DMS 273 treated with DMSO at 0.1 percent for 48 hours (cell line): ENCODE results near the gene ZFAND3.
"Not testable (repeated sequence)": the region's sequence is repeated elsewhere in the genome, so short reads cannot be mapped to it uniquely, and the experiment has no call there.

Experiments used
- DNase-seq: peaks from one replicate; lab custom pipeline; 2025; lab: John Stamatoyannopoulos, UW

Gene ZFAND3

DNA sequence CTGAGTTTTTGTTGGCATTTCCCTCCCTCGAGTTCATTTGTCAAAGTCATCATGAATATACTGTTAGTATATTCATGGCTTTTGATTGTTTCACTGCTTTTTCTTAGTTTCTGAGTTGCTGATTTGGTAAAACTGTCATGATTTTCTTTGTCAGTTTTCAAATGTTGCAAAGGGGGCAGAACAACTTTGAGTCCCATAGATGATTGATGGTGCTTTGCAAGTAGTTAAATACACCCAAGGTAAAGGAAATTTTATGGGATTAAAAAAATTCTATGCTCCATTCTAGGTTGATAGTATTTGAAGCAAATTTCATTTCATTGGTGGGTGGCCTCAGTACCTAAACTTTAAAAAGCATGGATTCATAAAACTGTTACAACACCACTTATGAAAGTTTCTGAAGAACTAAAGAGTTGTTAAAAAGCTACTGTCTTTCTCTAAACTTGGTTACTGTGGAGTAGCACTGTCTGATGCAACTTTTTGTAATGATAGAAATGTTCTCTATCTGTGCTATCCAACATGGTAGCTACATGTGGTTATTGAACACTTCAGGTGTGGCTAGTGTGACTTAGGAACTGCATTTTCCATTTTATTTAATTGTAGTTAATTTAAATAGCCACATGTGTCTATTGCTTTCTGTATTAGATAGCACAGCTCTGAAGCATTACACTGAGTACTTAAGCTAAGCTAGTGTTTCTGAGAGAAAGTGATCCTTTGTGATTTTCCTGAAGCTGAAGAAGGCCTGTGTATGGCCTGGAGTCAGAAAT, 153.6 kb downstream of the ZFAND3 start:
- no peak for DNase-seq

DNA sequence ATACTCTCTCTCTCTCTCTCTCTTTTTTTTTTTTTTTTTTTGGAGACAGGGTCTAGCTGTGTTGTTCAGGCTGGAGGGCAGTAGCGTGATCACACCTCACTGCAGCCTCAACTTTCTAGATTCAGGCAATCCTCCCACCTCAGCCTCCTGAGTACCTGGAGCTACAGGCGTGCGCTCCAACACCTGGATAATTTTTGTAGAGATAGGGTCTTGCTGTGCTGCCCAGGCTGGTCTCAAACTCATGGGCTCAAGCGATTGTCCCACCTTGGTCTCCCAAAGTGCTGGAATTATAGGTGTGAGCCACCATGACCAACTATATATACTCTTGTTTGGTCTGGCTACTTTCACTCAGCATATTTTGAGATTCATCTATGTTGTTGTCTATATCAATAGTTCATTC, 154.9 kb downstream of the ZFAND3 start:
- no peak for DNase-seq

DNA sequence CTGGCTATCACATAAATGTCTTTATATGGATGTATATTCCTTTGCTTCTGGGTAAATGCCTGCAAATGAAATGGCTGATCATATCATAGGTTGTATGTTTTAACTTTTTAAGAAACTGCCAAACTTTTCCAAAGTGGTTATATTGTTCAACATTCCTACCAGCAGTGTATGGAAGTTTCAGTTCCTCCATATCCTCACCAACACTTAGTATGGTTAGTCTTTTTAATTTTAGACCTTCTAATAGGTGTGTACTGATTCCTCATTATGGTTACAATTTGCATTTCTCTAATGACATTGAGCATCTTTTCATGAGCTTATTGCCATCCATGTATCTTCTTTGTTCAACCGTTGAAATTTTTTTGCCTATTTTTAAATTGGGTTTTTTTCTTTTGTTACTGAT, 155.4 kb downstream of the ZFAND3 start:
- DNase-seq = no peak

DNA sequence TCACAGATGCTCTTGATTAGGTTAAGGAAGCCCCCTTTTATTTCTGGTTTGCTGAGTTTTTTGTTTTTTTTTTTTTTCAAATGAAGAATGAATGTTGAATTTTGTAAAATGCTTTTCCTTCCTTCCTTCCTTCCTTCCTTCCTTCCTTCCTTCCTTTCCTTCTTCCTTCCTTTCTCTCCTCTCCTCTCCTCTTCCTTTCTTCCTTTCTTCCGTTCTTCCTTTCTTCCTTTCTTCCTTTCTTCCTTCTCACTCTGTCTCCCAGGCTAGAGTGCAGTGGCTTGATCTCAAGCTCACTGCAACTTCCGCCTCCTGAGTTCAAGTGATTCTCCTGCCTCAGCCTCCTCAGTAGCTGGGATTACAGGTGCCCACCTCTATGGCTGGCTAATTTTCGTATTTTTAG, 158.2 kb downstream of the ZFAND3 start:
- no peak for DNase-seq

DNA sequence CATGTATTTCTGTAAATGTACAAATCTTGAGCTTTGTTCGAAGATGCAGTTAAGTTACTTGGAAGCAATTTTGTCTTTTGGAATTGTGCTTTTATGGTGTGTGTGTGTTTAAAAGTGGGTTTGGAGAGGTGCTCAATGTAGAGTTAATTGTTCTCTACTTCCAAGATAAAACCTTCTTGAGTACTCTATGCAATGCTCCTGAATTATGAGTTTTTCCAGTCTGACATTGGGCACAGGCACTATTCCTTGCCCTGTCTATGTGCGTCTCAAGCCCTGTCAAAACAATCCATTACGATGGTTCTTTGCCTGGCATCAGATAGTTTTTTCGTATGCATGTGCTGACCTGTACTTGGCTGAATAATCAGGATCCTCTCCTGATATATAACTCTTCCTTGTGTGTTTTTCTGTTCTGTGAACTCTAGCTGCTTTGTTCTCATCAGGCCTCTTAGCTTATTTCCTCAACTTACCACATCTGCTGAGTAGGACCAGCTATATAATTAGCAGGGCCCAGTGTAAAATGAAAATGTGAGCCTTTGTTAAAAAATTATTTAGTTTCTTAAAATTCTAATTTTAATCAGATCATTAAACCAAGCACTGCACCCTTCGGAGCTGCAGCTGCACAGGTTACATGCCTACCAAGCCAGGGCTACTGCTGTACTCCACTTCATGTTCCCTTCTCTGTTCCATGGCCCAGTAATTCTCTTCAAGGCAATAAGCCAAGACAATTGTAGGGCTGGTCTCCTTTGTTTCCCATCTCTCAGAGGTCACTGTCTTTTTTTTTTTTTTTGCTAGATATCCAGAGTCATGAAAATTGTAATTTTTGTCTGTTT, 160.1 kb downstream of the ZFAND3 start:
- no peak for DNase-seq

DNA sequence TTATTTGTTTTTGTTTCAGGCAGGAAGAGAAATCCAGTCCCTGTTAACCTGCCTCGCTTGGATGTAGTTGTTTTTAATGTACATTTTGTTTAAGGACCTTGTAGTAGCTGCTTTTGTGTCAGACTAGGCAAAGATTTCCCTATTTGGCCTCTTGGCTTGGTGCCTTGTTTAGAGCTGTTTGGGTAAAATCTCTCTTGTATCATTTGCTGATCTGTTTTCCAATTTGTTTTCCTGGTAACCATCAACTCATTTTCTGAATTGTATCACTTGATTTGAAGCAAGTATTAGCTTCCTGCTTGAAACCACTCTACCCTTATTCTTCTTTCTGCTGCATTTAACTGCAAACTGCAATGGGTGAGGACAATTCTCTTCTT, 160.7 kb downstream of the ZFAND3 start:
- no peak for DNase-seq

DNA sequence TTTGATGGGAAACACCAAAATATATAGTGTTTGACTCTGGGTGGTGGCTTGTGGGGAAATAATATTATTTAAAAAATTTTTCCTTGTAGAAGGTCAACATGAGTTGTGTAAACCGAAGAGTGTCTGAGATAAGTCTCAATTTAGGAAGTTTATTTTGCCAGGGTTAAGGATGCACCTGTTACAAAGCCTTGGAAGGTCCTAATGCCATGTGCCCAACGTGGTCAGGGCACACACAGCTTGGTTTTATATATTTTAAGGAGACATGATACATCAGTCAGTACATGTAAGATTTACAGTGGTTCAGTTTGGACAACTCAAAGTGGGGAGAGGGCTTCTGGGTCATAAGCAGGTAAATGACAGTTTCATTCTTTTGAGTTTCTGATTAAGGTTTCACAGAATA, 162.1 kb downstream of the ZFAND3 start:
- DNase-seq = no peak

DNA sequence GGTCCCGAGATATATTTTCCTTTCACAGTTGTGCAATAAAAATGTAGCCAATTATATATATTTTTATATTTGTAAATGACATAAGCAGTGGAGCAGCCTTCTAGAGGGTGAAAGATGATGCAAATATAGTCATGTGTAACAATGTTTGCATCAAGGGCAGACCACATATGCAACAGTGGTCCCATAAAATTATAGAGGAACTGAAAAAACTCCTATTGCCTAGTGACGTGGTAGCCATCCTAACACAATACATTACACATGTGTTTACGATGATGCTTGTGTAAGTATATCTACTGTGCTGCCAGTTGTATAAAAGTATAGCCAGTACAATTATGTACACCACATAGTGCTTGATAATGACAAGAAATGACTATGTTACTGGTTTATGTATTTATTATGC, 162.8 kb downstream of the ZFAND3 start:
- DNase-seq = no peak

DNA sequence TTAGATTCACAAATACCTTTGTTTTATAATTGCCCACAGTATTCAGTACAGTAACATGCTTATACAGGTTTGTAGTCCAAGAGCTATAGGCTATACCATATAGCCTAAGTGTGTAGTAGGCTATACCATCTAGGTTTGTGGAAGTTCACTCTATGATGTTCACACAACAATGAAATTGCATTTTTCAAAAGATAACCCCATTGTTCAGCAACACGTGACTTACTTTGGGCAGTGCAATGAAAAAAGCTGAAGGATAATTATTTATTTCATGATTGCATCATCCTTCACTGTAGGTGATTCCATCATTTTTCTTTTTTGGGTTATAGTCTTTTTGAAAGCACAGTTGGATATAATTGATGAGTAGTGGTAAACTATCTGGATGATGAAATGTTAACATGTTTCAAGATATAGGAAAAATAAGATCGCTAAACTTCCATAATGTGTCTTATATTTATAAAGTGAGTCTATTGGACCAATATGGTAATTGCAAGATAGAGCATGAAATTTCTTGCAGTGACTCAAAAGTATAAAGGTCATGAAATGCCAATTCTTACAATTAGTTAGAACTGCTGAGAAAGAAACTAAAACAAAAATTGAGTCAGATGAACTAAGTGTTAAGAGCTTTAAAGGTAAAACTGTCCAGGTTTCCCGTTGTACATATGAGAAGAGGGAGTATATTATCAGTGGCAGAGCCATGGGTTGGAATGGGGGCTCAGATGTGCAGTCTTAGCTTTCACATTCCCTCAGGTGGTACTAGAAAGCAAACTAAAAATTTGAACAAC, 164.4 kb downstream of the ZFAND3 start:
- DNase-seq = no peak

DNA sequence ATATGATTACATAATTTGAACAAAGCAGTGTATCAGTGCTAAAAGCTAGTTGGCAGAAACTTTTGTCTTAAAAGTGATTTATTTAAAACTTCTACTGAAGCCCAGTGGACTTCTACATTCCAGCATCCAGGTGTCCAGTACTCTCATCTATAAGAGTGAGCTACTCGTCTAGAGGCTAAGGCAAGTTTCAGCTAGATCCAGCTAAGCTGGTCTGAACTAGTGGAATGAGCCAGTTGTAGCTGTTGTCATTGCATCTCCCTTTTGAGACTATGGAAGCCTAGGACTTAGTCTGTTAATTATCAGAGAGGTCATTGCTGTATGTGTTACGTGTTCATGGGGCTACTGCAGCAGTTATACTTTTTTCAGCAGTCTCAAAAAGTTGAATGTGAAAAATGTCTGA, 165.1 kb downstream of the ZFAND3 start:
- no peak for DNase-seq

DNA sequence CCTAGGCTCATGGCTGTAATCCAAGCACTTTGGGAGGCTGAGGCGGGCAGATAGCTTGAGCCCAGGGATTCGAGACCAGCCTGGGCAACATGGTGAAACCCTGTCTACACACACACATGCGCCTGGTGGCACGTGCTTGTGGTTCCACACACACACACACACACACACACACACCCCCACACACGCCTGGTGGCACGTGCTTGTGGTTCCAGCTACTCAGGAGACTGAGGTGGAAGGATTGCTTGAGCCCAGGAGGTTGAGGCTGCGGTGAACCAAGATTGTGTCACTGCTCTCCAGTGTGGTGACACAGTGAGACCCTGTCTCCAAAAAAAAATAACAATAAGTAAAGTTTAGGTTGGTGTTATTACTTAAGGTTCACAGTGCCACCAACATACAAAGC, 165.8 kb downstream of the ZFAND3 start:
- no peak for DNase-seq

DNA sequence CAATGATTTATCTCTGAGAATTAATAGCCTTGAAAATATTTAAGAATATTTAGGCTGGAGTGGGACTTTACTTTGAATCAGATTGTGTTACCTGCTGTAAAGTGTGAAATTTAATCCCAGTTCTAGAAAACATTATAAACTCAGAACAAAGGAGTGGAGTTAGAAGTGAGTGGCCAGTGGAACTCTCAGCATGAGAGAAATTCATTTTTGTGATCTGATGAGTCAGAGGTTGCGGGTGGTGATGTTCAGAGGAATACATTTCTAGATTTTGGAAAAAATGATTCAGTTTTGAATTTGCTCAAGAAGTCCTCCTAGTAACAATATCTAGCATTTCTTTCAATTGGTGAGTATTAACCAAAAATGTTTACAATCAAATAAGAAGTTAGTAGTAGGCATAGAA, 167.5 kb downstream of the ZFAND3 start:
- no peak for DNase-seq

DNA sequence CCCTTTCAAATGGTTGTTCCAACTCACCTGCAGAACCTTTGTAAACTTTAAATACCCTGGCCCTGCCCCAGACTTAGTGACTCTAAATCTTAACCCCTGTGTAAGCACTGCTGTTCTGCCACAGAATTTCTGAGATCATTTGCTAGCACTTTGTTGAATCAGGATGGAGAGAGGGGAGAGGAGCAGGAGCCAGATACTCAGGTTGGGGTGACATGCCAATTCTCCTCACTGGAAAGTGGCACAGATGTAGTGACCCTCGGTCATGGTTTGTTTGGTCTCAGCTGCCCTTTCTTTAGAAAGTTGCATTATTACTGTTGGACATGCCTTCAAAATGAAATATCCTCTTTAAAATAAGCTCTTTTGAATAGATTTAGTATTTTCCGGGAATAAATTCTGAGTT, 168.0 kb downstream of the ZFAND3 start:
- DNase-seq = no peak

DNA sequence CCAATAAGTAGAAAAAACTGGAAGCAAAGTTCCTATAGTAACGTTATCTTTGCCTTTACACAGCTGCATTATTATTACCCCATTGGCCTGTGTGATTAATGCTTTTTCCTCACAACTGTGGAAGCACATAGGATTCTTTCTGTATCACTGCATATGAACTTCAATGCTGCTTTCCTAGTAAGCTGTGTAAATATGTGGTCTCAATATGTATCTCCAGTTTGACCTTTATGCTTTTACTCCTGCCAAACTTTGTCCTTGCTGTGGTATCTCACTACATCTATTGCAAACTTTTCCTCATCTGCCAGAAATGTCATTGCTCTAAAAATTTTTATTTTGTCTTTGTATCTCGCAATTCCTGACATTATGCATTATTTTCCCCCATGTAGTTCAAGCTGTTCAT, 168.6 kb downstream of the ZFAND3 start:
- no peak for DNase-seq

DNA sequence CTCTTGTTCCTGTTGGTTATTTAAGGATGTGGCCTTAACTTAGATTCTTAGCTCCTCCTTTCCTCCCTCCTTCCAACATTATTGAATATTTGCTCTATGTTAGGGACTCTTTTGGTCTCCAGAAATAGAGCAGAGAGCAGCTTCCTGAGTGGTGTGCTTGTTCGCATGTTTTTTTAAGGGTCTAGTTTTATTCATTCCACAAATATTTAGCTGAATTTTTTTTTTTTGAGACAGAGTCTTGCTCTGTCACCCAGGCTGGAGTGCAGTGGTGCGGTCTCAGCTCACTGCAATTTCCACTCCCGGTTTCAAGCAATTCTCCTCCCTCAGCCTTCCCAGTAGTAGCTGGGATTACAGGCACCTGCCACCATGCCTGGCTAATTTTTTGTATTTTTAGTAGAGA, 169.2 kb downstream of the ZFAND3 start:
- DNase-seq = no peak

DNA sequence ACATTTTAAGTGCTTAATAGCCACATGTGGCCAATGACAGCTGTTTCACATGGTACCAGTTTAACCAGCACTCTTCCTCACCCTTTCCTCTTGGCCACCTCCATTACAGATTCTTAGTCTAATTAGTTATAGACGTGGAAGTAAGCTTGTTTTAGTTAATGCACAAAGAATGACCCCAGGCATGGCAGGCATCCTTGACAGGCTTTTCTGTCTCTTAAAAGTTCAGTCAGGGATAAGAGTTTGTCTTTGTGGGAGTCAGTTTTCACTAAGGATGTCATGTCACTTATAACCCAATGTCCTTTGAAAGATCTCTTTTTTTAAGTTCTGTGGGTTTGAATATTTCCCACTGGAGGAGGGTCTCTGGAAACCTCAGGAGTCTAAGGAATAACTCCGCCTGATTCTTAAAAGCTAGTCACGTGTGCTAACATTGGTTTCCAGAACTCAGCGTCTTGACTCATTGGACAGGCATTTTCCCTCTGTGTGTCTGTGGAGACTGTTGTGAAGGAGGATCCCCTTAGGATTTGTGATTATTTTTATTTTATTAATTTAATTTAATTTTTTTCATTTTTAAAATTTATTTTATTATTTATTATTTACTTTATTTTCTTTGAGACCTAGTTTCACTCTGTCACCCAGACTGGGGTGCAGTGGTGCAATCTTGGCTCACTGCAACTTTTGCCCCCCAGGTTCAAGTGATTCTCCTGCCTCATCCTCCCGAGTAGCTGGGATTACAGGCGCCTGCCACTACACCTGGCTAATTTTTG, 171.4 kb downstream of the ZFAND3 start:
- DNase-seq = no peak

DNA sequence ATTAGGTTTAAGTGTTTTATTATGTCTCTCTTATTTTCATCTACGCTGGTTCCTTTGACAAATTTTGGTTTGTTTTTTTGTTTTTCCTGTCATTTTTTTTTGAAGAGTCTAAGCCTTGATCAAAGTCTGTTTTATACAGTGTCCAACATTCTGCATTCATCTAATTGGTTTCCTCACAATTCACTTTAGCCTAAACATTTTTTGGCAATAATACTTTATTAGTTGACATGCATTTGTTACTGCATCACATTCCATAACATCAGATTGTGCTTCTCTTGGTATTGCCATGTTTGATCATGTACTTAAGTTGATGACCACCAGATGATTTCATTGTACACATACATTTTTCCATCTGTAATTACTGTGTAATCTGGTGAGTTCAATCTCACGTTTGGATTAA, 173.2 kb downstream of the ZFAND3 start:
- no peak for DNase-seq

DNA sequence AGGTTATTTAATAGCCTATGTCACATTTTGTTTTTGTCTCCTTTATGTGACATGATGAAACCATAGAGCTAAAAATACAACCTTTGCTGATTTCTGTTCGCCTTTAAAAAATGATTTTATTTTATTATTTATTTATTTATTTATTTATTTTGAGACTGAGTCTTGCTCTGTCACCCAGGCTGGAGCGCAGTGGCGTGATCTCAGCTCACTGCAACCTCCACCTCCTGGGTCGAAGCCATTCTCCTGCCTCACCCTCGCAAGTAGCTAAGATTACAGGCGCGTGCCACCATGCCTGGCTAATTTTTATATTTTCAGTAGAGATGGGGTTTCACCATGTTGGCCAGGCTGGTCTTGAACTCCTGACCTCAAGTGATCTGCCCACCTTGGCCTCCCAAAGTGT, 173.7 kb downstream of the ZFAND3 start:
- DNase-seq = not testable (repeated sequence)

DNA sequence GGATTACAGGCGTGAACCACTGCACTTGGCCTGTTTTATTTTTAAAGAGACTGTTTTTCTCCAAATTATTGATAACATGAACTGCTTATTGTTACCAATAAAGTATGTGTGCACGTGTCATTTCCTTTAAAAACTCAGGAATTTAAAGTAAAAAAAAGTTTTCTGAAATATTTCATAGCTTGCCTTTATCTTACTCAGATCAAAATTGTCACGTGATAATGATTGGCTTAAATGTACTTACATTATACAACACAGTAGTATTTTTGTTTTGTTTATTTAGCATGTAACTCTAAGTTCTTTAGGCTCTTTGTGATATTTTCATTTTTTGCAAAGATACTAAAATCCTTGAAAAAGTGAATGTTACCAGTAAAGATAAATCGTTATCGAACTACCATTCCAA, 174.1 kb downstream of the ZFAND3 start:
- DNase-seq = no peak

DNA sequence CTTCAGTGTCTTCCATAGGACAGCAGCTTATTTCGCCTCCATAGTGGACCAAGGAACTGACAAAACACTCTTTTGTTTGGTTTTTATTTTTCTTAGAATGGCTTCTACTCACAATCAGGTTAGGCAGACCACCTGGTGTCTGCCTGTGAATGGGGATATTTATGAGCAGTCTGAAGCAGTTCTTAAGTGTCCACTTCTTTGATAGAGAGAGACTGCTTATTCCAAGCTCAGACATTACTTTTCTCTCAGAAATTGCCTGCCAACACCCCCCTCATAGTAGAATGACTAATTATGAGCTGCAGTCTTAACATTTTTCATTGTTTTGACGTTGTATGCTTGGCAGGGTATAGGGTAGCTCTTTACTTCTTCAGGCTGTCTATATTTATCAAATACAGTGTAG, 174.7 kb downstream of the ZFAND3 start:
- no peak for DNase-seq

DNA sequence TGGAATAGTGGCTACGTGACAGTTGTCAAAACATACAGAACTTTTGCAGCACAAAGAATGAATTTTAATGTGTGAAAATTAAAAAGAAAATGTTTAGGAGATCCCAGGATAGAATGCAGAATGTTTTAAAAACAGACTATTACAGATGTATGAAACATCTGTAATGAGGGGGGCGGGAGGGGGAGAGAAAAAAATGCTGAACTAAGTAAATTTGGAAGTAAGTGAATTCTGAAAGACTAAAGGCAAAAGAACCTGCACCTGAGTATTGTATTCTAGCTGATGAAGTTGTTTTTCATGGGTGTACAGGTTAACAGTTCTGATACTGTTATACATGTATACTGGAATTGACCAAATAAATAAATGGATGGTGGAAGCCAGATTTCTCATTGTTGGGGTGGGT, 178.8 kb downstream of the ZFAND3 start:
- no peak for DNase-seq

DNA sequence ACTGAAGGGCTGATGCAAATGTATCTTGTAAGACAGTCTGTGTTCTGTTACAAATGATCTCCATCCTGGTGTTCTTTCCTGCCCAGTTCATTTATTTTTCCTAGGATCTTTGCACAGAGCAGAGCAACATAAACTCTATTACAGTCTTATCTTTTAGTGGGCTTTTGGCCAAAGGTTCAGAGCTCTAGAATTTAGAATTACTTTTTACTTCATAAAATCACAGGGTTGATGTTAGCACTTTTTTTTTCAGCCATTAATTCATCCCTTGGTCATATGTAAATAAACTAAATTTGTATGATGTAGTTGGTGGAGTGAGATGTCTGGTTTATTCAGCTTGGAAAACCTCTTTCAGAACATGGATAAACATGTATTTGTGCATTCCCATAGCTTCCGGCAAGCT, 181.9 kb downstream of the ZFAND3 start:
- no peak for DNase-seq
